ENCODE measurements around the gene SH3BP5L. TPM values are rescaled to one million over a fixed set of nuclear protein-coding genes. Genes with fewer than 3 reads are reported as not detected.

The SH3BP5L gene
- total and polyA plus RNA-seq, 5 experiments from 2014 or later = 1.6 to 29.9 (median 3.5) TPM

GRCh38 chr1:248850124-248850523 is 24.4 kb upstream of the SH3BP5L start:
- ATAC-seq = no peak
- peaks cover 0 to 17% (median 0%) of the 10 kb centered on the region in 4 donors for H3K4me1 Mint-ChIP-seq
- no peaks in the 10 kb centered on the region for H3K27me3 Mint-ChIP-seq
- no peak overlapping the region for H3K4me3 Mint-ChIP-seq
- DNase-seq = no peak
- no peaks in the 10 kb centered on the region for H3K9me3 Mint-ChIP-seq
- H3K27ac Mint-ChIP-seq = peak overlapping the region in 4 of 10 donors; percentile 11 to 70 (median 33)
- H3K36me3 Mint-ChIP-seq = peaks cover 0 to 43% (median 18%) of the 10 kb centered on the region in 3 donors
- POLR2A ChIA-PET = interaction anchor here (0.8 kb wide), 1 partner anchor 11 kb away, joined by 7 read pairs; no protein-coding TSS in a partner anchor

- Mint-ChIP-seq H3K36me3 (peaks cover 0 to 47% (median 16%) of the 10 kb centered on the region in 3 donors), H3K4me3 (no peak overlapping the region)
- no peak for ATAC-seq
Measured at GRCh38 chr1:248849637-248850036, 23.9 kb upstream of the SH3BP5L start.

GRCh38 chr1:248849152-248849551 is 23.4 kb upstream of the SH3BP5L start:
- Mint-ChIP-seq H3K27me3 (no peaks in the 10 kb centered on the region), H3K4me3 (no peak overlapping the region), H3K36me3 (peaks cover 0 to 52% (median 16%) of the 10 kb centered on the region in 3 donors), H3K27ac (peak overlapping the region in 1 of 10 donors; percentile 61), H3K9me3 (no peaks in the 10 kb centered on the region), H3K4me1 (peaks cover 0 to 8% (median 0%) of the 10 kb centered on the region in 4 donors)
- DNase-seq (no peak), ATAC-seq (no peak)
- POLR2A ChIA-PET = no interaction called here

More at GRCh38 chr1:248849637-248850036, 23.9 kb upstream of the SH3BP5L start:
- POLR2A ChIA-PET = interaction anchor here (0.8 kb wide), 1 partner anchor 10 kb away, joined by 7 read pairs; no protein-coding TSS in a partner anchor
- peak overlapping the region in 5 of 10 donors; percentile 11 to 70 (median 32) for H3K27ac Mint-ChIP-seq
- no peaks in the 10 kb centered on the region for H3K9me3 Mint-ChIP-seq
- H3K27me3 Mint-ChIP-seq = no peaks in the 10 kb centered on the region
- no peak for DNase-seq
- peaks cover 0 to 13% (median 0%) of the 10 kb centered on the region in 4 donors for H3K4me1 Mint-ChIP-seq

- Mint-ChIP-seq H3K27ac (peak overlapping the region in 2 of 10 donors; percentile 56 to 61), H3K4me1 (peaks cover 0 to 6% (median 0%) of the 10 kb centered on the region in 4 donors), H3K36me3 (peaks cover 0 to 56% (median 16%) of the 10 kb centered on the region in 3 donors), H3K9me3 (no peaks in the 10 kb centered on the region), H3K27me3 (no peaks in the 10 kb centered on the region), H3K4me3 (no peak overlapping the region)
- ATAC-seq (no peak), DNase-seq (no peak)
- POLR2A ChIA-PET = no interaction called here
Measured at GRCh38 chr1:248848602-248849001, 22.9 kb upstream of the SH3BP5L start.

GRCh38 chr1:248847956-248848561 is 22.3 kb upstream of the SH3BP5L start:
- POLR2A ChIA-PET = no interaction called here
- ATAC-seq = no peak
- H3K4me3 Mint-ChIP-seq = no peak overlapping the region
- H3K36me3 Mint-ChIP-seq = peaks cover 0 to 56% (median 16%) of the 10 kb centered on the region in 3 donors
- no peaks in the 10 kb centered on the region for H3K9me3 Mint-ChIP-seq
- no peaks in the 10 kb centered on the region for H3K27me3 Mint-ChIP-seq
- DNase-seq = no peak
- H3K27ac Mint-ChIP-seq = peak overlapping the region in 1 of 10 donors; percentile 71
- H3K4me1 Mint-ChIP-seq = peaks cover 0 to 6% (median 0%) of the 10 kb centered on the region in 4 donors

GRCh38 chr1:248847181-248847955 is 21.7 kb upstream of the SH3BP5L start:
- DNase-seq (no peak), ATAC-seq (no peak)
- peak overlapping the region in 1 of 10 donors; percentile 71 for H3K27ac Mint-ChIP-seq

GRCh38 chr1:248844526-248844925 is 18.8 kb upstream of the SH3BP5L start:
- H3K27ac Mint-ChIP-seq = no peak overlapping the region
- no peak for ATAC-seq
- POLR2A ChIA-PET = interaction anchor here (0.6 kb wide), 1 partner anchor 30 kb away, joined by 4 read pairs; no protein-coding TSS in a partner anchor
- H3K27me3 Mint-ChIP-seq = no peaks in the 10 kb centered on the region
- H3K36me3 Mint-ChIP-seq = peaks cover 0 to 53% (median 16%) of the 10 kb centered on the region in 3 donors
- no peaks in the 10 kb centered on the region for H3K9me3 Mint-ChIP-seq
- DNase-seq = no peak
- H3K4me1 Mint-ChIP-seq = peaks cover 12 to 24% (median 23%) of the 10 kb centered on the region in 4 donors
- H3K4me3 Mint-ChIP-seq = no peak overlapping the region

More at GRCh38 chr1:248847181-248847955, 21.7 kb upstream of the SH3BP5L start:
- Mint-ChIP-seq H3K36me3 (peaks cover 0 to 58% (median 16%) of the 10 kb centered on the region in 3 donors), H3K27me3 (no peaks in the 10 kb centered on the region), H3K9me3 (no peaks in the 10 kb centered on the region), H3K4me3 (no peak overlapping the region), H3K4me1 (peaks cover 0 to 6% (median 1%) of the 10 kb centered on the region in 4 donors)
- POLR2A ChIA-PET = no interaction called here

GRCh38 chr1:248843687-248844086 is 18.0 kb upstream of the SH3BP5L start:
- H3K4me3 Mint-ChIP-seq = no peak overlapping the region
- DNase-seq = no peak
- peaks cover 12 to 32% (median 30%) of the 10 kb centered on the region in 4 donors for H3K4me1 Mint-ChIP-seq
- POLR2A ChIA-PET = interaction anchor here (3.0 kb wide), 1 partner anchor 15 kb away, joined by 19 read pairs; the partner anchor contains the start of gene ZNF692
- no peaks in the 10 kb centered on the region for H3K9me3 Mint-ChIP-seq
- no peak for ATAC-seq
- no peaks in the 10 kb centered on the region for H3K27me3 Mint-ChIP-seq
- H3K27ac Mint-ChIP-seq = no peak overlapping the region
- peaks cover 0 to 46% (median 9%) of the 10 kb centered on the region in 3 donors for H3K36me3 Mint-ChIP-seq

GRCh38 chr1:248842781-248843331 is 17.1 kb upstream of the SH3BP5L start:
- no peak for DNase-seq
- Mint-ChIP-seq H3K27ac (peak overlapping the region in 1 of 10 donors; percentile 6), H3K4me3 (no peak overlapping the region), H3K27me3 (no peaks in the 10 kb centered on the region), H3K9me3 (no peaks in the 10 kb centered on the region), H3K4me1 (peaks cover 12 to 32% (median 30%) of the 10 kb centered on the region in 4 donors), H3K36me3 (peaks cover 0 to 41% (median 8%) of the 10 kb centered on the region in 3 donors)
- POLR2A ChIA-PET = interaction anchor here (3.0 kb wide), 1 partner anchor 16 kb away, joined by 19 read pairs; the partner anchor contains the start of gene ZNF692
- ATAC-seq = no peak

GRCh38 chr1:248841702-248842395 is 16.1 kb upstream of the SH3BP5L start:
- Mint-ChIP-seq H3K27me3 (no peaks in the 10 kb centered on the region), H3K4me1 (peaks cover 12 to 32% (median 30%) of the 10 kb centered on the region in 4 donors), H3K27ac (peak overlapping the region in 5 of 10 donors; percentile 8 to 75 (median 31)), H3K9me3 (no peaks in the 10 kb centered on the region), H3K36me3 (peaks cover 0 to 35% (median 4%) of the 10 kb centered on the region in 3 donors), H3K4me3 (peak overlapping the region in 1 of 10 donors; percentile 14)
- peak in 6 of 10 donors; percentile 22 to 50 (median 37) for DNase-seq
- no peak for ATAC-seq
- POLR2A ChIA-PET = interaction anchor here (0.9 to 3.0 kb wide), 2 partner anchors 13 to 17 kb away, joined by 3 to 19 read pairs; partner anchors contain the start of gene ZNF692

- ATAC-seq (no peak), DNase-seq (no peak)
- Mint-ChIP-seq H3K27ac (peak overlapping the region in 6 of 10 donors; percentile 11 to 81 (median 56)), H3K27me3 (no peaks in the 10 kb centered on the region), H3K4me1 (peaks cover 12 to 32% (median 30%) of the 10 kb centered on the region in 4 donors), H3K36me3 (peaks cover 0 to 26% (median 0%) of the 10 kb centered on the region in 3 donors), H3K4me3 (peak overlapping the region in 6 of 10 donors; percentile 4 to 95 (median 40)), H3K9me3 (no peaks in the 10 kb centered on the region)
- POLR2A ChIA-PET = interaction anchor here (0.9 to 3.0 kb wide), 2 partner anchors 12 to 18 kb away, joined by 3 to 19 read pairs; partner anchors contain the start of gene ZNF692
Measured at GRCh38 chr1:248840946-248841345, 15.2 kb upstream of the SH3BP5L start.

Data from naive thymus-derived CD8-positive, alpha-beta T cell (primary cell).